ENCODE data around the gene TROAP. TPM values are rescaled to one million over a fixed set of nuclear protein-coding genes. Genes with fewer than 3 reads are reported as not detected.
"Not testable (repeated sequence)": the region's sequence is repeated elsewhere in the genome, so short reads cannot be mapped to it uniquely, and the experiment has no call there.

TROAP gene
- total RNA-seq, result 10 to 100 TPM; 11.6 to 16.8 (median 13.7) TPM

GRCh38 chr12:49322708-49323523 lies at the start of gene TROAP:
Gene TROAP, plus strand, starts transcription at chr12:49323255. Its CDS starts 354 bp downstream, at chr12:49323609.
- Mint-ChIP-seq H3K9me3 (no peaks in the 10 kb centered on the region), H3K36me3 (ENCODE audit: insufficient read depth) (no peaks in the 10 kb centered on the region), H3K4me1 (ENCODE audit: low read depth) (peaks cover 17% of the 10 kb centered on the region), H3K27me3 (ENCODE audit: low read depth) (no peaks in the 10 kb centered on the region), H3K4me3 (peak within 1 kb of the TSS; percentile 84)
- DNase-seq (peak; percentile 95), ATAC-seq (peak; percentile 98 to 99)

- Mint-ChIP-seq H3K27me3 (ENCODE audit: low read depth) (no peaks in the 10 kb centered on the region), H3K9me3 (no peaks in the 10 kb centered on the region), H3K36me3 (ENCODE audit: insufficient read depth) (peaks cover 34% of the 10 kb centered on the region), H3K4me3 (no peak overlapping the region), H3K4me1 (ENCODE audit: low read depth) (peaks cover 7% of the 10 kb centered on the region)
- ATAC-seq, result peak; percentile 18 to 26
- DNase-seq, result no peak
Observed at GRCh38 chr12:49273726-49274395, 49.2 kb upstream of the TROAP start.

GRCh38 chr12:49274396-49275069 lies 48.5 kb upstream of the TROAP start:
- no peak for DNase-seq
- no peaks in the 10 kb centered on the region for H3K9me3 Mint-ChIP-seq
- peaks cover 29% of the 10 kb centered on the region for H3K36me3 Mint-ChIP-seq (ENCODE audit: insufficient read depth)
- ATAC-seq, result no peak
- peaks cover 2% of the 10 kb centered on the region for H3K4me1 Mint-ChIP-seq (ENCODE audit: low read depth)
- H3K4me3 Mint-ChIP-seq, result no peak overlapping the region
- no peaks in the 10 kb centered on the region for H3K27me3 Mint-ChIP-seq (ENCODE audit: low read depth)

GRCh38 chr12:49276304-49277290 lies 46.5 kb upstream of the TROAP start:
- ATAC-seq, result no peak

GRCh38 chr12:49277466-49277865 lies 45.6 kb upstream of the TROAP start:
- Mint-ChIP-seq H3K4me3 (no peak overlapping the region), H3K27me3 (ENCODE audit: low read depth) (no peaks in the 10 kb centered on the region), H3K4me1 (ENCODE audit: low read depth) (no peaks in the 10 kb centered on the region), H3K36me3 (ENCODE audit: insufficient read depth) (peaks cover 15% of the 10 kb centered on the region), H3K9me3 (no peaks in the 10 kb centered on the region)
- ATAC-seq (no peak), DNase-seq (no peak)

More at GRCh38 chr12:49276304-49277290, 46.5 kb upstream of the TROAP start:
- H3K27me3 Mint-ChIP-seq (ENCODE audit: low read depth), result no peaks in the 10 kb centered on the region
- DNase-seq, result no peak
- H3K9me3 Mint-ChIP-seq, result no peaks in the 10 kb centered on the region
- H3K4me1 Mint-ChIP-seq (ENCODE audit: low read depth), result no peaks in the 10 kb centered on the region
- H3K4me3 Mint-ChIP-seq, result no peak overlapping the region
- H3K36me3 Mint-ChIP-seq (ENCODE audit: insufficient read depth), result peaks cover 16% of the 10 kb centered on the region

GRCh38 chr12:49279706-49280159 lies 43.3 kb upstream of the TROAP start:
- no peaks in the 10 kb centered on the region for H3K9me3 Mint-ChIP-seq
- no peaks in the 10 kb centered on the region for H3K4me1 Mint-ChIP-seq (ENCODE audit: low read depth)
- H3K4me3 Mint-ChIP-seq, result no peak overlapping the region
- DNase-seq (no peak), ATAC-seq (no peak)
- peaks cover 4% of the 10 kb centered on the region for H3K27me3 Mint-ChIP-seq (ENCODE audit: low read depth)
- H3K36me3 Mint-ChIP-seq (ENCODE audit: insufficient read depth), result no peaks in the 10 kb centered on the region

- H3K9me3 Mint-ChIP-seq; ATAC-seq; DNase-seq; H3K4me1 Mint-ChIP-seq (ENCODE audit: low read depth); H3K4me3 Mint-ChIP-seq; H3K36me3 Mint-ChIP-seq (ENCODE audit: insufficient read depth); H3K27me3 Mint-ChIP-seq (ENCODE audit: low read depth): not testable (repeated sequence)
Observed at GRCh38 chr12:49280545-49280944, 42.5 kb upstream of the TROAP start.

- Mint-ChIP-seq H3K4me3 (no peak overlapping the region), H3K36me3 (ENCODE audit: insufficient read depth) (no peaks in the 10 kb centered on the region), H3K9me3 (no peaks in the 10 kb centered on the region), H3K27me3 (ENCODE audit: low read depth) (peaks cover 13% of the 10 kb centered on the region), H3K4me1 (ENCODE audit: low read depth) (no peaks in the 10 kb centered on the region)
- no peak for ATAC-seq
- DNase-seq, result no peak
Observed at GRCh38 chr12:49282302-49282701, 40.8 kb upstream of the TROAP start.

GRCh38 chr12:49282740-49283375 lies 40.2 kb upstream of the TROAP start:
- DNase-seq; ATAC-seq; H3K9me3 Mint-ChIP-seq; H3K36me3 Mint-ChIP-seq (ENCODE audit: insufficient read depth); H3K4me3 Mint-ChIP-seq; H3K4me1 Mint-ChIP-seq (ENCODE audit: low read depth): not testable (repeated sequence)
- peaks cover 19% of the 10 kb centered on the region for H3K27me3 Mint-ChIP-seq (ENCODE audit: low read depth)

- Mint-ChIP-seq H3K27me3 (ENCODE audit: low read depth) (peaks cover 28% of the 10 kb centered on the region), H3K9me3 (no peaks in the 10 kb centered on the region), H3K4me3 (no peak overlapping the region), H3K4me1 (ENCODE audit: low read depth) (no peaks in the 10 kb centered on the region), H3K36me3 (ENCODE audit: insufficient read depth) (no peaks in the 10 kb centered on the region)
- ATAC-seq (no peak), DNase-seq (no peak)
Observed at GRCh38 chr12:49283541-49284429, 39.3 kb upstream of the TROAP start.

- no peaks in the 10 kb centered on the region for H3K9me3 Mint-ChIP-seq
Observed at GRCh38 chr12:49284672-49285071, 38.4 kb upstream of the TROAP start.

GRCh38 chr12:49287876-49288275 lies 35.2 kb upstream of the TROAP start:
- no peak for ATAC-seq
- H3K36me3 Mint-ChIP-seq (ENCODE audit: insufficient read depth), result no peaks in the 10 kb centered on the region
- no peaks in the 10 kb centered on the region for H3K9me3 Mint-ChIP-seq
- H3K4me3 Mint-ChIP-seq, result no peak overlapping the region
- no peaks in the 10 kb centered on the region for H3K4me1 Mint-ChIP-seq (ENCODE audit: low read depth)
- H3K27me3 Mint-ChIP-seq (ENCODE audit: low read depth), result peaks cover 40% of the 10 kb centered on the region
- no peak for DNase-seq

More at GRCh38 chr12:49284672-49285071, 38.4 kb upstream of the TROAP start:
- peaks cover 31% of the 10 kb centered on the region for H3K27me3 Mint-ChIP-seq (ENCODE audit: low read depth)
- no peaks in the 10 kb centered on the region for H3K4me1 Mint-ChIP-seq (ENCODE audit: low read depth)
- H3K36me3 Mint-ChIP-seq (ENCODE audit: insufficient read depth), result no peaks in the 10 kb centered on the region
- ATAC-seq (no peak), DNase-seq (no peak)
- H3K4me3 Mint-ChIP-seq, result no peak overlapping the region
